ENCODE data around the gene CATSPER3. TPM values are rescaled to one million over a fixed set of nuclear protein-coding genes. Genes with fewer than 3 reads are reported as not detected.

Gene CATSPER3
- total and polyA plus RNA-seq, 2 of the 13 experiments (the other 11 are each of a cell fraction or from before 2014, with no cell fraction given), result 0.33 to 0.37 TPM

GRCh38 chr5:135040034-135040332 is 72.3 kb downstream of the CATSPER3 start (continued):
- no peak for TF ChIP-seq ZNF713 (CRISPR knock-in tag; IDR thresholded peaks at IDR 0.05)

- H4K20me1 ChIP-seq (ENCODE audit: insufficient read depth, low read length), result no peaks in the 10 kb centered on the region
- no peak for DNase-seq (ENCODE audit: low spot score)
- no peak overlapping the region for H3K27ac ChIP-seq (ENCODE audit: extremely low read length, insufficient read depth, low read length)
- no peaks in the 10 kb centered on the region for H3K27me3 ChIP-seq (ENCODE audit: control insufficient read depth in 1 of 2, insufficient read depth in 2 of 2, low read length in 2 of 2)
- POLR2A ChIA-PET, result no interaction called here
- H3K36me3 ChIP-seq (replicated peaks in 1 of 2; ENCODE audit: control insufficient read depth in 1 of 2, insufficient read depth in 2 of 2, low read length in 2 of 2), result no peaks in the 10 kb centered on the region
- H3K9ac ChIP-seq (ENCODE audit: insufficient read depth, low read depth, low read length), result no peak overlapping the region
- peaks cover under 1% of the 10 kb centered on the region for H3K4me1 ChIP-seq (ENCODE audit: insufficient read depth, low read length)
- H3K79me2 ChIP-seq (ENCODE audit: insufficient read depth, low read length), result no peaks in the 10 kb centered on the region
- TF ChIP-seq STAT6 (CRISPR knock-in tag; IDR thresholded peaks at IDR 0.05; ENCODE audit: borderline replicate concordance) (no peak), AGO2 (optimal IDR thresholded peaks at IDR 0.05; ENCODE audit: low read depth, low read length) (peak; percentile 22)
- WGBS (ENCODE audit: low lambda C conversion rate), result 91% methylated on average over 17 of the region's 51 CpGs
- no peak overlapping the region for H2AFZ ChIP-seq (ENCODE audit: low read length)
- CTCF ChIA-PET (ENCODE audit: low intra/inter-chr PET ratio, low total read pairs), result no interaction called here
- no peak for ATAC-seq
- BruUV-seq (replicated peaks), result no TSS peak
- H3K4me2 ChIP-seq (ENCODE audit: low read depth, low read length), result no peak overlapping the region
- intact Hi-C loops (cut with micrococcal nuclease; ENCODE audit: unreplicated experiment), result no loop called here
- FAIRE-seq, result no peak
- no peaks in the 10 kb centered on the region for H3K9me3 ChIP-seq (ENCODE audit: low read length)
- no peak overlapping the region for H3K4me3 ChIP-seq (replicated peaks in 1 of 3; ENCODE audit: insufficient read depth in 1 of 3, low read depth in 2 of 3, low read length in 3 of 3)
- in situ Hi-C loops (cut with HindIII; ENCODE audit: extremely low pct_ligation_motif_present, low pct_unique_long_range_greater_than_20kb), result no loop called here
These were observed 72.8 kb downstream of the CATSPER3 start for GRCh38 chr5:135040333-135041144.
